GM21737 (cell line): Measurements from ENCODE around the gene PCSK5.
"Not testable (repeated sequence)": the region's sequence is repeated elsewhere in the genome, so short reads cannot be mapped to it uniquely, and the experiment has no call there.

Source experiments
- ATAC-seq: cut with Tn5 transposase; IDR thresholded peaks from one replicate; pipeline ENCODE4 v1.9.1; 2021; ENCODE audit warnings: mild to moderate bottlenecking, moderate library complexity; ENCODE audit not compliant: unreplicated experiment

Gene PCSK5

DNA sequence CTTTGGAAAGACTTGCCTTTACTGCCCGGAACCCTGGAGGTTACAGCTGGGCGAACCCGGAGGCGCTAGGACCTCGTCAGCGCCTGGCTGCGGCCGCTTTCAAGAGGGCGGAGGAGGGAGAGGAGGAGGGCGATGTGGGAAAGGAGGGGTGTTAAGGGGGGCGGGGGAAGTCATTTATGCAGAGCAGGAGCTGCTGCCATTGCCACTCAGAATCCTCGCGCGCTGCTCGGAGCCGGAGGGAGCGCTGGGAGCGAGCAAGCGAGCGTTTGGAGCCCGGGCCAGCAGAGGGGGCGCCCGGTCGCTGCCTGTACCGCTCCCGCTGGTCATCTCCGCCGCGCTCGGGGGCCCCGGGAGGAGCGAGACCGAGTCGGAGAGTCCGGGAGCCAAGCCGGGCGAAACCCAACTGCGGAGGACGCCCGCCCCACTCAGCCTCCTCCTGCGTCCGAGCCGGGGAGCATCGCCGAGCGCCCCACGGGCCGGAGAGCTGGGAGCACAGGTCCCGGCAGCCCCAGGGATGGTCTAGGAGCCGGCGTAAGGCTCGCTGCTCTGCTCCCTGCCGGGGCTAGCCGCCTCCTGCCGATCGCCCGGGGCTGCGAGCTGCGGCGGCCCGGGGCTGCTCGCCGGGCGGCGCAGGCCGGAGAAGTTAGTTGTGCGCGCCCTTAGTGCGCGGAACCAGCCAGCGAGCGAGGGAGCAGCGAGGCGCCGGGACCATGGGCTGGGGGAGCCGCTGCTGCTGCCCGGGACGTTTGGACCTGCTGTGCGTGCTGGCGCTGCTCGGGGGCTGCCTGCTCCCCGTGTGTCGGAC is at the start of gene PCSK5:
Gene PCSK5 (plus strand): TSS at position 202 of the 805 bp plus-strand sequence. CDS start 509 bp downstream, at position 711.
- ATAC-seq = peak; percentile 81

- no peak for ATAC-seq
Observed at GRCh38 chr9:75844321-75844720, 46.2 kb upstream of the PCSK5 start.

- ATAC-seq = no peak
Observed at GRCh38 chr9:75845806-75846205, 44.7 kb upstream of the PCSK5 start.

GRCh38 chr9:75847085-75847484 is 43.4 kb upstream of the PCSK5 start:
- ATAC-seq = no peak

GRCh38 chr9:75850459-75851200 is 39.8 kb upstream of the PCSK5 start:
- ATAC-seq = no peak

GRCh38 chr9:75851917-75852316 is 38.6 kb upstream of the PCSK5 start:
- no peak for ATAC-seq

GRCh38 chr9:75852746-75853145 is 37.7 kb upstream of the PCSK5 start:
- ATAC-seq = no peak

- ATAC-seq = no peak
Observed at GRCh38 chr9:75855509-75855908, 35.0 kb upstream of the PCSK5 start.

- no peak for ATAC-seq
Observed at GRCh38 chr9:75858497-75859092, 31.9 kb upstream of the PCSK5 start.

- ATAC-seq = no peak
Observed at GRCh38 chr9:75864266-75864665, 26.2 kb upstream of the PCSK5 start.

DNA sequence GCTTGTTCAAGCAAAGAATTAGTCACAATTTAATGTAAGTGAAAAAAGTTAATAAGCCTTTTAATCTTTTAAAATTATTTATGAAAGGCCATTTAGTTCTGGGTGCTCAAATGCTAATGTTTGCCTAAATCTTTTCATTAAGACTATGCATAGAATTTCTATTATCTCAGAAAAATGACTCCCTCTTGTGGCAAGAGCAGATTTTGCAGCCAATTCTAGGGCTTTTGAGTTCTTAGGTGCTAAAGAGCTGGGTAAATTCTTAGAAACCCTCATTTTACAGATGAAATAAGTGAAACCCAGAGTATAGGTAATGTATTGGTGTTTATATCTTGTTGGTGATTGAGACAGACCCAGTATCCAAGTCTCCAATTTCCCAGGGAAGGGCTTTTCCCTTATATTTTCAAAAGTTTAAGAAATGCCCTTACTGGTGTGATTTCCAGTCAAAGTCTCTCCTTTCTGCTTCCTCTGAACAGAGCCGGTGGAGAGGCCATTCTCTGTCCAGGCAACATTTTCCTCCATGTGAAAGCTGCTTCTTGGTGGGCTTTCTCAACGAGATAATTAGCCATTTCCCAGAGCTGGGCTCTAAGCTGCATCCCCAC is 24.1 kb upstream of the PCSK5 start:
- ATAC-seq = no peak

- ATAC-seq = not testable (repeated sequence)
Observed at GRCh38 chr9:75868526-75868925, 21.9 kb upstream of the PCSK5 start.

DNA sequence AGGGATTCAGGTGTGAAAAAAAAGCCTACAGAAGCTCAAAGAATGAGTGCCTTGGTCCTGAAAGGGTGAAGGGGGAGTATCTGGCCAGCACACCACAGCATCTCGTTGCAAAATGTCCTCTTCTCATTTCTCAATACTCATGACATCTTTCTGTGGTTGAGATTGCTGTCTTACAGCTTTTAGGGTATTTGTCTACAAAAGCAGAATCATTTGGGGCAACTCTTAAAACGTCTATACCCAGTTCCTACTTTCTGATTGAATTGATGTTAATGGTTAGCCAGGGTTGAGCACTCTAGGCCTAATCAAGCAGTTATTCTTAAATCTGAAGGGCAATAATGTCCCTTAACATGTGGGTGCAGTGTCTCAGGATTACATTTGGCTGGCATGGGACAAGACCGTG is 21.2 kb upstream of the PCSK5 start:
- ATAC-seq = no peak

- ATAC-seq = no peak
Observed at GRCh38 chr9:75870450-75870849, 20.0 kb upstream of the PCSK5 start.

DNA sequence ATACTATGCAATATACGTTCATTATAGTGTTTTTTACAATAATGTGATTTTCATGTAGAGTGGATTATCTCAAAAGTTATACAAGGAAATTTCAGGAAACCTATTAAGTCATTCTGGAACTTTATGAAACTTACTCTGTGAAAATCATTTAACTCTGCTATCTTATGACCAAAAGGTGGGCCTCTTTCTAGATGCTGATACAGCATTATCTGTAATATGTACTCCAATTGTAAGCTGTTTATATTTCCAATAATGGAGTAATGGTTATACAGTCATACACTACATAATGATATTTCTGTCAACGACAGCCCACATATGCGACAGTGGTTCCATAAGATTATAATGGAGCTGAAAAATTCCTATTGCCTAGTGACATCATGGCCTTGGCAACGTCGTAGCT is 18.8 kb upstream of the PCSK5 start:
- no peak for ATAC-seq

DNA sequence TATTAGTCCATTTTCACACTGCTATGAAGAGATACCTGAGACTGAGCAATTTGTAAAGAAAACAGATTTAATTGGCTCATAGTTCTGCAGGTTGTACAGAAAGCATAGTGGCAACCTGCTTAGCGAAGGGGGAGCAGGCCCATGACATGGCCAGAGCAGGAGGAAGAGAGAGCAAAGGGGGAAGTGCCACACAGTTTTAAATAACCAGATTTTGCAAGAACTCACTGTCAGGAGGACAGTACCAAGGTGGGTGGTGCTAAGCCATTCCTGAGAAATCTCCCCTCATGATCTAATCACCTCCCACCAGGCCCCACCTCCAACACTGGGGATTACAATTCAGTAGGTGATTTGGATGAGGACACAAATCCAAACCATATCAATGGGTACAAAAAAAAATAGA is 16.8 kb upstream of the PCSK5 start:
- ATAC-seq = no peak

DNA sequence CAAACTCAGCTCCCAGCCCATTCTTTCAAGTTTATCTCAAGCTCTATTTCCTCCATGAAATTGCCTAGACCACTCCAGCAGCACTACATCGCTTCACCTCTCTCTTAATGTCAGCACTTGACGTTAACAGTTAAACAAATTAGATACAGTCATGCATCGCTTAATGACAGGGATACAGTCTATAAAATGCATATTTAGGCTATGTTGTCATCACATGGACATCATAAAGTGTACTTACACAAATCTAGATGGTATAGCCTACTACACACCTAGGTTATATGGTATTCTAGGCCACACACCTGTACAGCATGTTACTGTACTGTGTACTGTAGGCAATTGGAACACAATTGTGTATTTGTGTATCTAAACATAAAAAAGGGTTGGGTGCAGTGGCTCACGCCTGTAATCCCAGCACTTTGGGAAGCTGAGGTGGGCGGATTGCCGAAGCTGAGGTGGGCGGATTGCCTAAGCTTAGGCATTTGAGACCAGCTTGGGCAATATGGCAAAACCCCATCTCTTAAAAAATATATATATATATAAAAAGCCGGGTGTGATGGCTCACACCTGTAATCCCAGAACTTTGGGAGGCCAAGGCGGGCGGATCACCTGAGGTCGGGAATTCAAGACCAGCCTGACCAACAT is 13.4 kb upstream of the PCSK5 start:
- no peak for ATAC-seq

- ATAC-seq = no peak
Observed at GRCh38 chr9:75878488-75878860, 12.0 kb upstream of the PCSK5 start.

- ATAC-seq = no peak
Observed at GRCh38 chr9:75880618-75881017, 9.9 kb upstream of the PCSK5 start.

DNA sequence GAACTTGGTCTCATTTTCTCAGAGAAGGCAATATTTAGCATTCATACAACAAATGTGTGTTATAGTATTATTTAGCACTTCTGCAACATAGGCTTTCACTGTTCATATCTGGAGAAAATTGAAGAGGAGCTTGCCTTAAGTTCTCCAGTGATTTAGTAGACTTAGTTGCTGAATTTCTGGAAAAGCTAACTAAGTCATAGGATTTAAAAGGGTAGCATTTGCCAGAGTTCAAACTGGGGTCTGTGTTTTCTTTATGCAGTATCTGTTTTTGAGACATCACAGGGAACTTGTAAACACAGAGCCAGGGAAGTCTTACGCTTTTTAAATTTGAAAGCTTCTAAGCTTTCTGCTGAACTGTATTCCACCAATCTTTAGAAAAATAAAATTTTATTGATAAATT is 8.7 kb upstream of the PCSK5 start:
- no peak for ATAC-seq

- ATAC-seq = no peak
Observed at GRCh38 chr9:75885652-75886051, 4.8 kb upstream of the PCSK5 start.
